ENCODE results near the gene CELF4. TPM values are rescaled to one million over a fixed set of nuclear protein-coding genes. Genes with fewer than 3 reads are reported as not detected.

The CELF4 gene
- total and polyA plus RNA-seq, 2 experiments from 2014 or later: 1.6 to 2.1 TPM

GRCh38 chr18:37442477-37442876, 123.1 kb downstream of the CELF4 start:
- H3K27ac ChIP-seq: no peak overlapping the region
- no peaks in the 10 kb centered on the region for H3K36me3 ChIP-seq
- DNase-seq (ENCODE audit: low read depth in 1 of 2, low spot score in 1 of 2): no peak
- TF ChIP-seq CTCF (IDR thresholded peaks at IDR 0.05; ENCODE audit: low read depth, low read length): no peak
- no peaks in the 10 kb centered on the region for H3K27me3 ChIP-seq
- H3K4me1 ChIP-seq (ENCODE audit: low read depth): peaks cover 7% of the 10 kb centered on the region
- H3K4me3 ChIP-seq: no peak overlapping the region
- H3K9me3 ChIP-seq (ENCODE audit: low read depth): no peaks in the 10 kb centered on the region

- Histone ChIP-seq H3K4me3 (no peak overlapping the region), H3K4me1 (ENCODE audit: low read depth) (peaks cover 7% of the 10 kb centered on the region), H3K36me3 (no peaks in the 10 kb centered on the region), H3K27me3 (no peaks in the 10 kb centered on the region), H3K9me3 (ENCODE audit: low read depth) (no peaks in the 10 kb centered on the region), H3K27ac (no peak overlapping the region)
- no peak for TF ChIP-seq CTCF (IDR thresholded peaks at IDR 0.05; ENCODE audit: low read depth, low read length)
- no peak for DNase-seq (ENCODE audit: low read depth in 1 of 2, low spot score in 1 of 2)
Measured at GRCh38 chr18:37441821-37442220, 123.8 kb downstream of the CELF4 start.

- H3K4me1 ChIP-seq (ENCODE audit: low read depth): peaks cover 9% of the 10 kb centered on the region
- no peaks in the 10 kb centered on the region for H3K9me3 ChIP-seq (ENCODE audit: low read depth)
- no peak overlapping the region for H3K27ac ChIP-seq
- no peaks in the 10 kb centered on the region for H3K27me3 ChIP-seq
- no peak overlapping the region for H3K4me3 ChIP-seq
- no peaks in the 10 kb centered on the region for H3K36me3 ChIP-seq
- no peak for DNase-seq (ENCODE audit: low read depth in 1 of 2, low spot score in 1 of 2)
- TF ChIP-seq CTCF (IDR thresholded peaks at IDR 0.05; ENCODE audit: low read depth, low read length): no peak
Measured at GRCh38 chr18:37440206-37440605, 125.4 kb downstream of the CELF4 start.

- TF ChIP-seq CTCF (IDR thresholded peaks at IDR 0.05; ENCODE audit: low read depth, low read length): no peak
- no peaks in the 10 kb centered on the region for H3K36me3 ChIP-seq
- peaks cover 9% of the 10 kb centered on the region for H3K4me1 ChIP-seq (ENCODE audit: low read depth)
- H3K4me3 ChIP-seq: no peak overlapping the region
- no peak overlapping the region for H3K27ac ChIP-seq
- no peaks in the 10 kb centered on the region for H3K9me3 ChIP-seq (ENCODE audit: low read depth)
- H3K27me3 ChIP-seq: no peaks in the 10 kb centered on the region
- no peak for DNase-seq (ENCODE audit: low read depth in 1 of 2, low spot score in 1 of 2)
Measured at GRCh38 chr18:37438417-37439180, 127.0 kb downstream of the CELF4 start.

- no peak for DNase-seq (ENCODE audit: low read depth in 1 of 2, low spot score in 1 of 2)
- H3K27me3 ChIP-seq: no peaks in the 10 kb centered on the region
- H3K4me3 ChIP-seq: no peak overlapping the region
Measured at GRCh38 chr18:37435996-37436395, 129.6 kb downstream of the CELF4 start.

More at GRCh38 chr18:37435996-37436395, 129.6 kb downstream of the CELF4 start:
- Histone ChIP-seq H3K4me1 (ENCODE audit: low read depth) (peaks cover 2% of the 10 kb centered on the region), H3K36me3 (no peaks in the 10 kb centered on the region), H3K27ac (no peak overlapping the region), H3K9me3 (ENCODE audit: low read depth) (no peaks in the 10 kb centered on the region)
- no peak for TF ChIP-seq CTCF (IDR thresholded peaks at IDR 0.05; ENCODE audit: low read depth, low read length)
